H9 (cell line): ENCODE measurements around the gene DALRD3. TPM values are rescaled to one million over a fixed set of nuclear protein-coding genes. Genes with fewer than 3 reads are reported as not detected.

Experiments
- DNase-seq: peaks from one replicate; pipeline ENCODE4 v3.0.0-alpha.2; 2017
- H2AFZ ChIP-seq: one replicate; pipeline ENCODE4 v1.6.1; 2013; ENCODE audit warnings: mild to moderate bottlenecking, low read length, control low read depth, moderate library complexity
- H2AK5ac ChIP-seq: 2 replicates; pipeline ENCODE4 v1.6.1; 2013; ENCODE audit warnings: low read length, control low read depth, mixed read lengths; ENCODE audit not compliant: insufficient read length
- H2BK120ac ChIP-seq: one replicate; pipeline ENCODE4 v1.6.1; 2013; ENCODE audit warnings: low read depth, mild to moderate bottlenecking, low read length, control low read depth, inconsistent platforms; ENCODE audit not compliant: poor library complexity, severe bottlenecking
- H2BK12ac ChIP-seq: 2 replicates; pipeline ENCODE4 v1.6.1; 2013; ENCODE audit warnings: low read length, control low read depth, mixed read lengths, low read depth; ENCODE audit not compliant: insufficient read length
- H2BK15ac ChIP-seq: 2 replicates; pipeline ENCODE4 v1.6.1; 2013; ENCODE audit warnings: low read depth, low read length, control low read depth
- H2BK20ac ChIP-seq: one replicate; pipeline ENCODE4 v1.6.1; 2013; ENCODE audit warnings: low read depth, mild to moderate bottlenecking, low read length, control low read depth, inconsistent platforms; ENCODE audit not compliant: poor library complexity, severe bottlenecking
- H2BK5ac ChIP-seq: 2 replicates; pipeline ENCODE4 v1.6.1; 2013; ENCODE audit warnings: low read length, control low read depth, mixed read lengths; ENCODE audit not compliant: insufficient read length
- H3K14ac ChIP-seq: 2 replicates; pipeline ENCODE4 v1.6.1; 2013; ENCODE audit warnings: low read length, control low read depth; ENCODE audit not compliant: insufficient read depth
- H3K18ac ChIP-seq: 2 replicates; pipeline ENCODE4 v1.6.1; 2013; ENCODE audit warnings: low read depth, mild to moderate bottlenecking, mixed read lengths, low read length, control low read depth; ENCODE audit not compliant: insufficient read length
- H3K23ac ChIP-seq: 2 replicates; pipeline ENCODE4 v1.6.1; 2013; ENCODE audit warnings: low read length, control low read depth, mixed read lengths, low read depth; ENCODE audit not compliant: insufficient read length
- H3K23me2 ChIP-seq: 2 replicates; pipeline ENCODE4 v1.6.1; 2013; ENCODE audit warnings: low read depth, mild to moderate bottlenecking, mixed read lengths, low read length, control low read depth; ENCODE audit not compliant: insufficient read length, poor library complexity, severe bottlenecking
- H3K27ac ChIP-seq: 2 replicates; pipeline ENCODE4 v1.5.1; 2013; ENCODE audit warnings: low read length, control low read depth, mixed read lengths, low read depth; ENCODE audit not compliant: insufficient read length
- H3K27me3 ChIP-seq: 2 replicates; pipeline ENCODE4 v1.6.1; 2013; ENCODE audit warnings: low read length, control low read depth, inconsistent platforms; ENCODE audit not compliant: insufficient read depth
- H3K4ac ChIP-seq: 2 replicates; pipeline ENCODE4 v1.6.1; 2013; ENCODE audit warnings: low read depth, mild to moderate bottlenecking, control low read depth, inconsistent platforms, low read length, moderate library complexity
- H3K4me1 ChIP-seq: 2 replicates; pipeline ENCODE4 v1.6.1; 2013; ENCODE audit warnings: low read length, control low read depth, inconsistent platforms; ENCODE audit not compliant: insufficient read depth
- H3K4me2 ChIP-seq: 2 replicates; pipeline ENCODE4 v1.6.1; 2013; ENCODE audit warnings: low read length, control low read depth, mixed read lengths; ENCODE audit not compliant: insufficient read length, insufficient read depth
- H3K56ac ChIP-seq: 2 replicates; pipeline ENCODE4 v1.6.1; 2013; ENCODE audit warnings: low read depth, mild to moderate bottlenecking, mixed read lengths, low read length, control low read depth; ENCODE audit not compliant: insufficient read length
- H3K79me1 ChIP-seq: 2 replicates; pipeline ENCODE4 v1.6.1; 2013; ENCODE audit warnings: low read depth, mild to moderate bottlenecking, moderate library complexity, low read length, control low read depth, inconsistent platforms; ENCODE audit not compliant: insufficient read depth, poor library complexity, severe bottlenecking
- H3K79me2 ChIP-seq: 2 replicates; pipeline ENCODE4 v1.6.1; 2013; ENCODE audit warnings: low read length, control low read depth, inconsistent platforms; ENCODE audit not compliant: insufficient read depth
- H3K9ac ChIP-seq: 2 replicates; pipeline ENCODE4 v1.6.1; 2013; ENCODE audit warnings: low read length, control low read depth, mixed read lengths; ENCODE audit not compliant: insufficient read length; ENCODE audit errors: extremely low read depth
- H3K9me3 ChIP-seq: one replicate; pipeline ENCODE4 v1.6.1; 2013; ENCODE audit warnings: low read depth, low read length, inconsistent platforms; ENCODE audit not compliant: control insufficient read depth
- H3T11ph ChIP-seq: one replicate; pipeline ENCODE4 v1.6.1; 2013; ENCODE audit warnings: mild to moderate bottlenecking, low read length, control low read depth, inconsistent platforms
- H4K20me1 ChIP-seq: one replicate; pipeline ENCODE4 v1.6.1; 2013; ENCODE audit not compliant: control insufficient read depth, insufficient read length, insufficient read depth
- H4K5ac ChIP-seq: 2 replicates; pipeline ENCODE4 v1.6.1; 2013; ENCODE audit warnings: low read depth, mild to moderate bottlenecking, mixed read lengths, low read length, control low read depth; ENCODE audit not compliant: insufficient read length
- H4K8ac ChIP-seq: replicated peaks from 2 replicates; pipeline ENCODE4 v1.6.1; 2013; ENCODE audit warnings: low read length, control low read depth, mixed read lengths, low read depth; ENCODE audit not compliant: insufficient read length
- H4K91ac ChIP-seq: 2 replicates; pipeline ENCODE4 v1.6.1; 2013; ENCODE audit warnings: low read depth, mild to moderate bottlenecking, moderate library complexity, mixed read lengths, low read length, control low read depth; ENCODE audit not compliant: insufficient read length
- H3K27ac Mint-ChIP-seq, 3 experiments: 2 replicates in 2 of 3; 3 replicates in 1 of 3; pipeline ENCODE4 v1.8.0; 2020 to 2021; ENCODE audit warnings: mixed read lengths in 3 of 3, mild to moderate bottlenecking in 1 of 3, moderate library complexity in 1 of 3
- H3K27me3 Mint-ChIP-seq: 2 replicates; pipeline ENCODE4 v1.8.0; 2021; ENCODE audit warnings: low read depth, mild to moderate bottlenecking, moderate library complexity, mixed read lengths
- H3K36me3 Mint-ChIP-seq, 3 experiments: 2 replicates in 2 of 3; 3 replicates in 1 of 3; pipeline ENCODE4 v1.8.0; 2020 to 2021; ENCODE audit warnings: low read depth in 3 of 3, mixed read lengths in 3 of 3; ENCODE audit not compliant: insufficient read depth in 1 of 3
- H3K4me1 Mint-ChIP-seq, 2 experiments: 2 replicates each; pipeline ENCODE4 v1.8.0; 2020; ENCODE audit warnings: mixed read lengths in 2 of 2
- H3K4me3 Mint-ChIP-seq, 2 experiments: 2 replicates in 1 of 2; 3 replicates in 1 of 2; pipeline ENCODE4 v1.8.0; 2020 to 2021; ENCODE audit warnings: mild to moderate bottlenecking in 2 of 2, mixed read lengths in 2 of 2, moderate library complexity in 1 of 2
- H3K9me3 Mint-ChIP-seq, 2 experiments: 2 replicates in 1 of 2; 3 replicates in 1 of 2; pipeline ENCODE4 v1.8.0; 2020; ENCODE audit warnings: mild to moderate bottlenecking in 2 of 2, mixed read lengths in 2 of 2, moderate library complexity in 1 of 2
- CTCF ChIP-seq: fragments of 200-600 bp; sonication (generic); conservative IDR thresholded peaks from 3 replicates; pipeline ENCODE4 v1.8.0; 2021; ENCODE audit warnings: antibody characterized with exemption, mild to moderate bottlenecking
- WGBS: extraction: QIAGEN DNeasy Blood & Tissue Kit; methylation state at CpG from one replicate; pipeline ENCODE4 v1.1.7; 2013; ENCODE audit warnings: missing lambda C conversion rate, low lambda C conversion rate, mixed read lengths; ENCODE audit not compliant: insufficient read length; ENCODE audit errors: extremely low coverage; 5-methylcytosine and 5-hydroxymethylcytosine counted together
- total RNA-seq: library from RNA; stranded (reverse); gene quantifications from 2 replicates; pipeline ENCODE4 v1.2.1, GENCODE V29; 2021

DALRD3 gene
- total RNA-seq, 1 experiment from 2014 or later, result 32.3 TPM

- no CpG with 5 or more reads among the region's 5 CpGs for WGBS
- Histone ChIP-seq H3K4me1 (peaks cover 11% of the 10 kb centered on the region; the same call in 1 of the 2 replicates), H3K27me3 (no peaks in the 10 kb centered on the region), H3T11ph (no peak overlapping the region), H2AFZ (no peak overlapping the region), H3K27ac (no peak overlapping the region), H2BK20ac (no peak overlapping the region), H4K8ac (no peak overlapping the region), H4K91ac (no peak overlapping the region), H3K18ac (no peak overlapping the region), H2BK12ac (no peak overlapping the region), H2BK120ac (no peak overlapping the region), H3K14ac (no peak overlapping the region), H2AK5ac (no peak overlapping the region), H2BK5ac (no peak overlapping the region), H3K23me2 (peaks cover 21% of the 10 kb centered on the region), H3K4ac (no peak overlapping the region), H4K20me1 (no peaks in the 10 kb centered on the region), H3K9me3 (no peaks in the 10 kb centered on the region), H4K5ac (no peak overlapping the region), H3K4me2 (peak overlapping the region; percentile 90), H3K79me1 (no peaks in the 10 kb centered on the region), H3K23ac (no peak overlapping the region), H3K9ac (no peak overlapping the region), H2BK15ac (no peak overlapping the region), H3K79me2 (no peaks in the 10 kb centered on the region; the same call in 1 of the 2 replicates), H3K56ac (no peak overlapping the region)
- Mint-ChIP-seq H3K4me1 (peaks cover 20 to 23% of the 10 kb centered on the region in 2 experiments), H3K4me3 (peak overlapping the region; percentile 68 to 86; a peak in 4 of 5 replicates), H3K27me3 (no peaks in the 10 kb centered on the region; the same call in 1 of the 2 replicates), H3K27ac (no peak overlapping the region; a peak in 1 of 7 replicates), H3K36me3 (peaks cover 5 to 24% (median 14%) of the 10 kb centered on the region in 3 experiments), H3K9me3 (no peaks in the 10 kb centered on the region)
- TF ChIP-seq CTCF, result no peak
- no peak for DNase-seq
Observed at GRCh38 chr3:48991851-48992545, 26.4 kb downstream of the DALRD3 start.
